ENCODE data around the gene HLCS.

HLCS gene

GRCh38 chr21:36701756-36702621, 264.5 kb downstream of the HLCS start:
- H3K4me1 ChIP-seq (ENCODE audit: control insufficient read depth, insufficient read depth, low read length): peaks cover 41% of the 10 kb centered on the region

GRCh38 chr21:36700971-36701755, 265.3 kb downstream of the HLCS start:
- Histone ChIP-seq H3K4me3 (ENCODE audit: low read length) (no peak overlapping the region), H3K9ac (ENCODE audit: low read length) (no peak overlapping the region), H3K9me3 (ENCODE audit: control insufficient read depth, low read length) (no peaks in the 10 kb centered on the region), H3K4me1 (ENCODE audit: control insufficient read depth, insufficient read depth, low read length) (peaks cover 43% of the 10 kb centered on the region), H3K27me3 (ENCODE audit: control insufficient read depth, insufficient read depth, low read length) (peaks cover 97% of the 10 kb centered on the region), H3K36me3 (ENCODE audit: control insufficient read depth, insufficient read depth, low read length) (no peaks in the 10 kb centered on the region)

More at GRCh38 chr21:36701756-36702621, 264.5 kb downstream of the HLCS start:
- Histone ChIP-seq H3K36me3 (ENCODE audit: control insufficient read depth, insufficient read depth, low read length) (no peaks in the 10 kb centered on the region), H3K27me3 (ENCODE audit: control insufficient read depth, insufficient read depth, low read length) (peaks cover 97% of the 10 kb centered on the region), H3K9me3 (ENCODE audit: control insufficient read depth, low read length) (no peaks in the 10 kb centered on the region), H3K9ac (ENCODE audit: low read length) (no peak overlapping the region), H3K4me3 (ENCODE audit: low read length) (no peak overlapping the region)
